Gastroesophageal sphincter (tissue), 4 donors: ENCODE results near the gene THAP4. TPM values are rescaled to one million over a fixed set of nuclear protein-coding genes. Genes with fewer than 3 reads are reported as not detected.

Experiments used
- ATAC-seq: fragments of 150-250 bp; one replicate; pipeline ENCODE4 v1.9.1; 2016; ENCODE audit warnings: mild to moderate bottlenecking, moderate library complexity
- H3K27ac ChIP-seq, 4 donors: fragments of 200-600 bp; sonication (generic) in 3 of 4; 1 replicate in 3 of 4; 2 replicates in 1 of 4; pipeline ENCODE4 v1.5.1; 2016 to 2019
- H3K27me3 ChIP-seq: fragments of 200-600 bp; sonication (generic); one replicate; pipeline ENCODE4 v1.5.1; 2019
- H3K36me3 ChIP-seq, 2 donors: fragments of 200-600 bp; sonication (generic); one replicate each; pipeline ENCODE4 v1.5.1; 2019; ENCODE audit warnings: control low read depth in 1 of 2
- H3K4me1 ChIP-seq, 3 donors: fragments of 200-600 bp; sonication (generic); 1 replicate in 2 of 3; 2 replicates in 1 of 3; pipeline ENCODE4 v1.5.1; 2016 to 2019; ENCODE audit warnings: control low read depth in 2 of 3
- H3K4me3 ChIP-seq, 2 donors: fragments of 200-600 bp; sonication (generic); one replicate each; pipeline ENCODE4 v1.5.1; 2019; ENCODE audit warnings: mild to moderate bottlenecking in 1 of 2, moderate library complexity in 1 of 2
- H3K9me3 ChIP-seq, 3 donors: fragments of 200-600 bp; sonication (generic); one replicate each; pipeline ENCODE4 v1.5.1; 2017 to 2019; ENCODE audit warnings: control low read depth in 2 of 3
- EP300 ChIP-seq: sonication (generic); formaldehyde crosslinking; IDR thresholded peaks from one replicate; pipeline ENCODE4 v1.6.1; 2017; ENCODE audit warnings: antibody characterized with exemption, mild to moderate bottlenecking
- POLR2A ChIP-seq, 2 donors: fragments of 450-650 bp; IDR thresholded peaks; one replicate each; pipeline ENCODE4 v1.6.1; 2017; ENCODE audit warnings: antibody characterized with exemption in 2 of 2, mild to moderate bottlenecking in 2 of 2, moderate library complexity in 1 of 2
- POLR2AphosphoS5 ChIP-seq: sonication (generic); formaldehyde crosslinking; IDR thresholded peaks from one replicate; pipeline ENCODE4 v1.6.1; 2017; ENCODE audit warnings: antibody characterized with exemption
- WGBS, 2 donors: methylation state at CpG; one replicate each; pipeline ENCODE4 v1.1.5; 2018; ENCODE audit warnings: low coverage in 1 of 2; 5-methylcytosine and 5-hydroxymethylcytosine counted together
- total RNA-seq, 4 donors: library from RNA; depleted of rRNA; stranded (reverse); fragments of >200 nt; gene quantifications; one replicate each; pipeline ENCODE4 v1.1.0, GENCODE V29; 2016
- TF ChIP-seq, protein P1 (sequence below), 4 experiments: fragments of 200-600 bp in 2 of 4; fragments of 450-650 bp in 2 of 4; sonication (generic) in 1 of 4; IDR thresholded peaks; one replicate each; pipeline ENCODE4 v1.5.1; 2017 to 2019; ENCODE audit warnings: antibody characterized with exemption in 4 of 4, mild to moderate bottlenecking in 2 of 4, moderate library complexity in 2 of 4

THAP4 gene
- total RNA-seq, 4 donors from 2014 or later, result 36.0 to 68.4 (median 43.0) TPM

DNA sequence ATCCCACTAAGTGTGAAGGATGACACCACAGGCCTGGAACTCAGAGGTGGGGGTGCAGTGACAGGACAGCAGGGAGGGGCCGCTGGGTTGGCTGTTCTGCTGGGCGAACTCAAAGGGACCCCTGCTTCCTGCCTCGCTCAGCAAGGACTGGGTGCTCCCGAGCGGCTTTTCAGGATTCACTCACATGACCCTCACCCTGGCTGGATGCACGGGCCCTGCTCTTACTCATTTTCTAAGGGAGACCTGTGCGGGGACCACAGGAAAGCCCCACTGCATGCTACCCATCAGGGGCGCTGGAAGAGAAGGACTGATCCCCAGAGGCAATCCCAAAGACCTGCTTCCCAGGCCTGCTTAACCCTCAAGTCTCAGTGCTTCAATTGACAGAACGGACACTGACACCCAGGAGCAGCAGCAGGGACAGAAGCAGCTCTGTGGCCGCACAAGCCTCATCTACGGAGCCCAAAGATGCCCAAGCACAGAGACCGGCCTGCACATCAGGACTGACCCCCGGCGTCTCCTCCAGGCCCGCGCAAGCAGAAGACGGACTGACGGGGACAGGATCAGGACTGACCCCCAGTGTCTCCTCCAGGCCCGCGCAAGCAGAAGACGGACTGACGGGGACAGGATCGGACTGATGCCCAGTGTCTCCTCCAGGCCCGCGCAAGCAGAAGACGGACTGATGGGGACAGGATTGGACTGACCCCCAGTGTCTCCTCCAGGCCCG, 29.6 kb downstream of the THAP4 start:
- WGBS, 2 donors, result 90 to 100% methylated on average over 3 to 9 of the region's 27 CpGs
- H3K27ac ChIP-seq, result no peak overlapping the region
- TF ChIP-seq EP300 (no peak), POLR2AphosphoS5 (no peak), POLR2A (IDR thresholded peaks at IDR 0.05) (no peak)
- TF ChIP-seq, protein P1, sequence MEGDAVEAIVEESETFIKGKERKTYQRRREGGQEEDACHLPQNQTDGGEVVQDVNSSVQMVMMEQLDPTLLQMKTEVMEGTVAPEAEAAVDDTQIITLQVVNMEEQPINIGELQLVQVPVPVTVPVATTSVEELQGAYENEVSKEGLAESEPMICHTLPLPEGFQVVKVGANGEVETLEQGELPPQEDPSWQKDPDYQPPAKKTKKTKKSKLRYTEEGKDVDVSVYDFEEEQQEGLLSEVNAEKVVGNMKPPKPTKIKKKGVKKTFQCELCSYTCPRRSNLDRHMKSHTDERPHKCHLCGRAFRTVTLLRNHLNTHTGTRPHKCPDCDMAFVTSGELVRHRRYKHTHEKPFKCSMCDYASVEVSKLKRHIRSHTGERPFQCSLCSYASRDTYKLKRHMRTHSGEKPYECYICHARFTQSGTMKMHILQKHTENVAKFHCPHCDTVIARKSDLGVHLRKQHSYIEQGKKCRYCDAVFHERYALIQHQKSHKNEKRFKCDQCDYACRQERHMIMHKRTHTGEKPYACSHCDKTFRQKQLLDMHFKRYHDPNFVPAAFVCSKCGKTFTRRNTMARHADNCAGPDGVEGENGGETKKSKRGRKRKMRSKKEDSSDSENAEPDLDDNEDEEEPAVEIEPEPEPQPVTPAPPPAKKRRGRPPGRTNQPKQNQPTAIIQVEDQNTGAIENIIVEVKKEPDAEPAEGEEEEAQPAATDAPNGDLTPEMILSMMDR (IDR thresholded peaks at IDR 0.05), result no peak
- no peaks in the 10 kb centered on the region for H3K9me3 ChIP-seq
- no peaks in the 10 kb centered on the region for H3K27me3 ChIP-seq
- peaks cover 0 to 57% of the 10 kb centered on the region in 2 donors for H3K36me3 ChIP-seq
- H3K4me3 ChIP-seq, result no peak overlapping the region
- peaks cover 0 to 25% (median 9%) of the 10 kb centered on the region in 3 donors for H3K4me1 ChIP-seq
- ATAC-seq, result no peak

DNA sequence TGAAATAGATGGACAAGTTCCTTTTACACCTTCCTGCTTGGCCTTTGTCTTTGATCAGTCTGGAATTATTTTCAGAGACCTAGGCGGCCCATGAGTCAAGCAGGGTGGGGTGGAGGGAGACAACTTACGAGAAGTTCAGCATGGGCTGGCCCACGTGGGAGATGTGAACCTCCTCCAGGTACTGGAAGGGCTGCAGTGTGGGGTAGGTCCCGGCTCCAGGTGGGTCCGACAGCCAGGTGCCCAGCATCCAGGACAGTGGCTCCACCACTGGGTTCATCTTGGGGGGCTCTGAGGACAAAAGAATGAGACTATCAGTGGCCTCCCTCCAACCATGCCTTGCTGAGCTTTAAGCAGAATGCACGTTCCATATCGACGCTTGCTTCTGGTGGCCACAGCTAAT, 30.8 kb downstream of the THAP4 start:
- ATAC-seq, result no peak
- no peak for TF ChIP-seq EP300
- no peak for TF ChIP-seq POLR2AphosphoS5
- TF ChIP-seq POLR2A (IDR thresholded peaks at IDR 0.05), result no peak
- TF ChIP-seq, protein P1 (IDR thresholded peaks at IDR 0.05), result no peak
- Histone ChIP-seq H3K9me3 (no peaks in the 10 kb centered on the region), H3K27me3 (no peaks in the 10 kb centered on the region), H3K4me1 (peaks cover 0 to 24% (median 9%) of the 10 kb centered on the region in 3 donors), H3K36me3 (peaks cover 0 to 68% of the 10 kb centered on the region in 2 donors), H3K4me3 (no peak overlapping the region), H3K27ac (no peak overlapping the region)
- no CpG with 5 or more reads among the region's 8 CpGs for WGBS, 2 donors

DNA sequence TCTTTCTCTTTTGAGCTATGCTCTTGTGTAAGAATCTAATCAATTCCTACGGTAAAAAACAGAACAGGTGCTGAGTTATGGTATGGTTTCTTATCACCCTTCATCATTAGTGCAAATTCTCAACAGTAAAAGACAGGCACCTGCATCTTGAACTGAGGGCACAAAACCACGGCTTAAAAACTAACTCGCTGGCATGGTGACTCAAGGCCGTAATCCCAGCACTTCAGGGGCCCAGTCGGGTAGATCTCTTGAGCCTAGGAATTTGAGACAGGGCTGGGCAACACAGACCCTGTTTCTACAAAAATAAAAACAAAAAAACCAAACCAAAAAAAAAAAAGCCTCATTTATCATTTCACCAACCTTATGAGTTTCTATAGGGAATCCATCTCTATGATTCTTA, 33.3 kb downstream of the THAP4 start:
- H3K27ac ChIP-seq, result no peak overlapping the region
- whole genome bisulfite sequencing, 2 donors, result 85 to 87% methylated on average over 3 to 5 of the region's 5 CpGs
- no peaks in the 10 kb centered on the region for H3K4me1 ChIP-seq
- no peaks in the 10 kb centered on the region for H3K27me3 ChIP-seq
- no peaks in the 10 kb centered on the region for H3K9me3 ChIP-seq
- H3K4me3 ChIP-seq, result no peak overlapping the region
- no peak for TF ChIP-seq EP300
- no peak for TF ChIP-seq POLR2A (IDR thresholded peaks at IDR 0.05)
- TF ChIP-seq, protein P1 (IDR thresholded peaks at IDR 0.05), result no peak
- TF ChIP-seq POLR2AphosphoS5, result no peak
- ATAC-seq, result no peak
- H3K36me3 ChIP-seq, result peaks cover 0 to 86% of the 10 kb centered on the region in 2 donors

DNA sequence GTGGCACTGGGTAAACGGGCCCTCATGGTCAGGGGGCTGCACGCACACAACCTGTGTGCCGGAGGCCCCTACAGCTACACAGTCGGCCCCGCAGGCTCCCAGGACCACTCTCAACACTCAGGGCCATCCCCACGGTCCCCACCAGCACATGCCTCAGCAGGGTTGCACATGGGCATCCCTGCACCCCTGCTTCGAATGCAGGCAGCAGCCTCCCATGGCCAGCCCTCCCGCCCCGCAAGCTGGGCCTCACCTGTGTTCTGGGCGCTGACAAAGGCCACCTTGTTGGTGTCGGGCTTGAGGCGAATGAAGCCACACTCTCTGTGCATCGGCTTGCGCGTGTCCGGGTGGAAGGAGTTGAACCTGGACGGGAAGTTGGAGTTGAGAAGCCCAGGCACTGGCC, 34.2 kb downstream of the THAP4 start:
- Histone ChIP-seq H3K4me3 (no peak overlapping the region), H3K36me3 (peaks cover 0 to 83% of the 10 kb centered on the region in 2 donors), H3K9me3 (no peaks in the 10 kb centered on the region), H3K27ac (no peak overlapping the region), H3K27me3 (no peaks in the 10 kb centered on the region), H3K4me1 (no peaks in the 10 kb centered on the region)
- ATAC-seq, result no peak
- TF ChIP-seq EP300, result no peak
- WGBS, 2 donors, result 90% methylated on average over 2 of the region's 17 CpGs; no CpG with 5 or more reads in 1 of the 2 donors

DNA sequence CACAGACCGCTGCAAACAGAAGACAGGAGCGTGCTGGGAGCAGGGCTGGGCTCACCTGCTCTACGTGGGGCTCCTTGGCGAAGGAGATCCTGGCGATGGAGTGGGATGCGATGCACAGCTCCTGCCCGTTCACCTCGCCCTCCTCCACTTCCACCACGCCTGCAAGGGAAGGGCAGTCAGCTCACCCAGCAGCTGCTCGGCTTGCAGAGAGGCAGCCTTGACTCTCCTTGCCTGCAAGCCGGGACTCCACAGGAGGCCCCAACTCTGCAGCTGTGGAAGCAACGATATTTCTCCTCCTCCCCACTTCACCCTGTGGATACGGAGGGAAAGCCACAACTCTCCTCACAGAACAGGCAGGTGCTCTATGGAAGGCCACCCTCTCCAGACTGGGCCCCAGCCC, 35.1 kb downstream of the THAP4 start:
- 83 to 93% methylated on average over 2 to 5 of the region's 13 CpGs for WGBS, 2 donors
- Histone ChIP-seq H3K36me3 (peaks cover 0 to 82% of the 10 kb centered on the region in 2 donors), H3K27ac (no peak overlapping the region), H3K4me3 (no peak overlapping the region), H3K4me1 (no peaks in the 10 kb centered on the region), H3K9me3 (no peaks in the 10 kb centered on the region), H3K27me3 (no peaks in the 10 kb centered on the region)
- TF ChIP-seq POLR2AphosphoS5 (no peak), EP300 (no peak), POLR2A (IDR thresholded peaks at IDR 0.05) (no peak)
- TF ChIP-seq, protein P1 (IDR thresholded peaks at IDR 0.05), result no peak
- no peak for ATAC-seq
